ENCODE measurements around the gene GABPB1. TPM values are rescaled to one million over a fixed set of nuclear protein-coding genes. Genes with fewer than 3 reads are reported as not detected.

GABPB1 gene
- total RNA-seq, 2 donors from 2014 or later = 13.0 to 27.8 TPM

GRCh38 chr15:50232791-50233190, 122.2 kb downstream of the GABPB1 start:
- DNase-seq (ENCODE audit: low spot score) (no peak), ATAC-seq (ENCODE audit: insufficient number of reproducible peaks, low FRiP score, low read depth) (no peak)
- no peaks in the 10 kb centered on the region for H3K9me3 ChIP-seq
- no peaks in the 10 kb centered on the region for H3K27me3 ChIP-seq (replicated peaks; ENCODE audit: insufficient read depth)
- TF ChIP-seq, protein P1, sequence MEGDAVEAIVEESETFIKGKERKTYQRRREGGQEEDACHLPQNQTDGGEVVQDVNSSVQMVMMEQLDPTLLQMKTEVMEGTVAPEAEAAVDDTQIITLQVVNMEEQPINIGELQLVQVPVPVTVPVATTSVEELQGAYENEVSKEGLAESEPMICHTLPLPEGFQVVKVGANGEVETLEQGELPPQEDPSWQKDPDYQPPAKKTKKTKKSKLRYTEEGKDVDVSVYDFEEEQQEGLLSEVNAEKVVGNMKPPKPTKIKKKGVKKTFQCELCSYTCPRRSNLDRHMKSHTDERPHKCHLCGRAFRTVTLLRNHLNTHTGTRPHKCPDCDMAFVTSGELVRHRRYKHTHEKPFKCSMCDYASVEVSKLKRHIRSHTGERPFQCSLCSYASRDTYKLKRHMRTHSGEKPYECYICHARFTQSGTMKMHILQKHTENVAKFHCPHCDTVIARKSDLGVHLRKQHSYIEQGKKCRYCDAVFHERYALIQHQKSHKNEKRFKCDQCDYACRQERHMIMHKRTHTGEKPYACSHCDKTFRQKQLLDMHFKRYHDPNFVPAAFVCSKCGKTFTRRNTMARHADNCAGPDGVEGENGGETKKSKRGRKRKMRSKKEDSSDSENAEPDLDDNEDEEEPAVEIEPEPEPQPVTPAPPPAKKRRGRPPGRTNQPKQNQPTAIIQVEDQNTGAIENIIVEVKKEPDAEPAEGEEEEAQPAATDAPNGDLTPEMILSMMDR (IDR thresholded peaks at IDR 0.05) = no peak
- H3K27ac ChIP-seq = no peak overlapping the region
- H3K4me1 ChIP-seq (ENCODE audit: control insufficient read depth in 1 of 2, low read depth in 2 of 2) = no peaks in the 10 kb centered on the region
- no peak overlapping the region for H3K4me3 ChIP-seq
- H3K36me3 ChIP-seq = no peaks in the 10 kb centered on the region

- no peak overlapping the region for H3K4me3 ChIP-seq
- H3K27ac ChIP-seq = no peak overlapping the region
- H3K9me3 ChIP-seq = no peaks in the 10 kb centered on the region
- H3K4me1 ChIP-seq (ENCODE audit: control insufficient read depth in 1 of 2, low read depth in 2 of 2) = no peaks in the 10 kb centered on the region
- DNase-seq (ENCODE audit: low spot score) = no peak
- H3K27me3 ChIP-seq (replicated peaks; ENCODE audit: insufficient read depth) = no peaks in the 10 kb centered on the region
- TF ChIP-seq, protein P1 (IDR thresholded peaks at IDR 0.05) = no peak
- no peak for ATAC-seq (ENCODE audit: insufficient number of reproducible peaks, low FRiP score, low read depth)
- H3K36me3 ChIP-seq = no peaks in the 10 kb centered on the region
These were observed 123.2 kb downstream of the GABPB1 start for GRCh38 chr15:50231761-50232160.

DNA sequence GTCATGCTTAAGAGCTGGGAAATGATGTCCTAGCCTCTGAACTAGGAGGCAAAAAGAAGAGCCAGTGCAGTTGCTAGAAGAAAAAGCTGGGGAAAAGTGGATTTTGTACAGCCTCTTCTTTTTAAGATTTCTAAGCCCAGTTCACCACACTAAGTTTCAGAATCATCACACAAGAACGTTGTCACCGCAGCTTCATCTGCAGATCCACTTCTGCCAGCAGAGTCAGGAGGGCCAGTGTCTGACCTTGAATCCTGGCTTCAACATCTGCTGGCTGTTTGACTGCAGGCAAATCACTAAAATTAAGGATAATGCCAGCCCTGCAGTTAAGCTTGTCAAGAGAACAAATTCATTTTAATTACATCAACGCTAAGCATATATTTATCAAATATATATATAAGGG, 125.7 kb downstream of the GABPB1 start:
- ATAC-seq (ENCODE audit: insufficient number of reproducible peaks, low FRiP score, low read depth) (no peak), DNase-seq (ENCODE audit: low spot score) (no peak)
- no peak overlapping the region for H3K27ac ChIP-seq
- no peaks in the 10 kb centered on the region for H3K9me3 ChIP-seq
- TF ChIP-seq, protein P1 (IDR thresholded peaks at IDR 0.05) = no peak
- no peak overlapping the region for H3K4me3 ChIP-seq
- no peaks in the 10 kb centered on the region for H3K4me1 ChIP-seq (ENCODE audit: control insufficient read depth in 1 of 2, low read depth in 2 of 2)
- no peaks in the 10 kb centered on the region for H3K36me3 ChIP-seq
- H3K27me3 ChIP-seq (replicated peaks; ENCODE audit: insufficient read depth) = no peaks in the 10 kb centered on the region

- Histone ChIP-seq H3K36me3 (no peaks in the 10 kb centered on the region), H3K27ac (no peak overlapping the region), H3K4me1 (ENCODE audit: control insufficient read depth in 1 of 2, low read depth in 2 of 2) (no peaks in the 10 kb centered on the region), H3K4me3 (no peak overlapping the region), H3K9me3 (no peaks in the 10 kb centered on the region), H3K27me3 (replicated peaks; ENCODE audit: insufficient read depth) (no peaks in the 10 kb centered on the region)
- ATAC-seq (ENCODE audit: insufficient number of reproducible peaks, low FRiP score, low read depth) (no peak), DNase-seq (ENCODE audit: low spot score) (no peak)
- TF ChIP-seq, protein P1 (IDR thresholded peaks at IDR 0.05) = no peak
These were observed 126.1 kb downstream of the GABPB1 start for GRCh38 chr15:50228866-50229265.

GRCh38 chr15:50227076-50227475, 127.9 kb downstream of the GABPB1 start:
- H3K4me1 ChIP-seq (ENCODE audit: control insufficient read depth in 1 of 2, low read depth in 2 of 2) = no peaks in the 10 kb centered on the region
- H3K4me3 ChIP-seq = no peak overlapping the region
- H3K36me3 ChIP-seq = no peaks in the 10 kb centered on the region
- H3K9me3 ChIP-seq = no peaks in the 10 kb centered on the region
- H3K27ac ChIP-seq = no peak overlapping the region
- TF ChIP-seq, protein P1 (IDR thresholded peaks at IDR 0.05) = no peak
- DNase-seq (ENCODE audit: low spot score) = no peak
- ATAC-seq (ENCODE audit: insufficient number of reproducible peaks, low FRiP score, low read depth) = no peak
- no peaks in the 10 kb centered on the region for H3K27me3 ChIP-seq (replicated peaks; ENCODE audit: insufficient read depth)

Data from thoracic aorta (tissue), 2 donors.